ENCODE results near the gene TTYH2. TPM values are rescaled to one million over a fixed set of nuclear protein-coding genes. Genes with fewer than 3 reads are reported as not detected.
A peak's percentile ranks its signal among the peaks of the same experiment; 100 is the strongest.

The TTYH2 gene
- total and polyA plus RNA-seq, 5 donors, result 15.5 to 30.4 (median 19.4) TPM

- H3K4me3 ChIP-seq (ENCODE audit: low read length), result no peak overlapping the region
- H3K4me1 ChIP-seq (ENCODE audit: control insufficient read depth, insufficient read depth, low read length), result peaks cover 18% of the 10 kb centered on the region
- no peaks in the 10 kb centered on the region for H3K27me3 ChIP-seq (ENCODE audit: control insufficient read depth, insufficient read depth)
- H3K27ac ChIP-seq (ENCODE audit: low read length), result no peak overlapping the region
- 59% methylated on average over 10 of the region's 10 CpGs for WGBS
- intact Hi-C loops (cut with DNase I), result no loop called here
- ATAC-seq (no peak), DNase-seq (peak; percentile 50 to 70 (median 66))
- no peaks in the 10 kb centered on the region for H3K9me3 ChIP-seq (ENCODE audit: control insufficient read depth, low read length)
These were observed 25.8 kb downstream of the TTYH2 start for GRCh38 chr17:74239172-74239571.

GRCh38 chr17:74240618-74241205 is 27.3 kb downstream of the TTYH2 start:
- H3K9me3 ChIP-seq (ENCODE audit: control insufficient read depth, low read length), result no peaks in the 10 kb centered on the region
- H3K27me3 ChIP-seq (ENCODE audit: control insufficient read depth, insufficient read depth), result no peaks in the 10 kb centered on the region
- DNase-seq (peak; percentile 68 to 85 (median 74)), ATAC-seq (peak; percentile 29 to 80)
- peak overlapping the region; percentile 14 for H3K27ac ChIP-seq (ENCODE audit: low read length)
- H3K4me3 ChIP-seq (ENCODE audit: low read length), result no peak overlapping the region
- WGBS, result 37% methylated on average over 11 of the region's 11 CpGs
- H3K4me1 ChIP-seq (ENCODE audit: control insufficient read depth, insufficient read depth, low read length), result peaks cover 14% of the 10 kb centered on the region
- intact Hi-C loops (cut with DNase I), result no loop called here

- Histone ChIP-seq H3K9me3 (ENCODE audit: control insufficient read depth, low read length) (no peaks in the 10 kb centered on the region), H3K4me3 (ENCODE audit: low read length) (no peak overlapping the region), H3K4me1 (ENCODE audit: control insufficient read depth, insufficient read depth, low read length) (peaks cover 12% of the 10 kb centered on the region), H3K27ac (ENCODE audit: low read length) (peak overlapping the region; percentile 14), H3K27me3 (ENCODE audit: control insufficient read depth, insufficient read depth) (no peaks in the 10 kb centered on the region)
- intact Hi-C loops (cut with DNase I), result no loop called here
- ATAC-seq (peak; percentile 10 to 37), DNase-seq (peak in 2 of 3 donors; percentile 49 to 72)
- 32% methylated on average over 10 of the region's 10 CpGs for WGBS
These were observed 28.1 kb downstream of the TTYH2 start for GRCh38 chr17:74241431-74241830.

GRCh38 chr17:74241847-74242246 is 28.5 kb downstream of the TTYH2 start:
- Histone ChIP-seq H3K4me1 (ENCODE audit: control insufficient read depth, insufficient read depth, low read length) (peaks cover 10% of the 10 kb centered on the region), H3K27me3 (ENCODE audit: control insufficient read depth, insufficient read depth) (no peaks in the 10 kb centered on the region), H3K27ac (ENCODE audit: low read length) (peak overlapping the region; percentile 14), H3K9me3 (ENCODE audit: control insufficient read depth, low read length) (no peaks in the 10 kb centered on the region), H3K4me3 (ENCODE audit: low read length) (no peak overlapping the region)
- 76% methylated on average over 2 of the region's 2 CpGs for WGBS
- no peak for ATAC-seq
- intact Hi-C loops (cut with DNase I), result no loop called here
- no peak for DNase-seq

GRCh38 chr17:74243013-74243755 is 29.8 kb downstream of the TTYH2 start:
- peak; percentile 63 to 84 for ATAC-seq
- 45% methylated on average over 13 of the region's 13 CpGs for WGBS
- H3K4me3 ChIP-seq (ENCODE audit: low read length), result no peak overlapping the region
- DNase-seq, result peak; percentile 61 to 85 (median 83)
- H3K27me3 ChIP-seq (ENCODE audit: control insufficient read depth, insufficient read depth), result no peaks in the 10 kb centered on the region
- intact Hi-C loops (cut with DNase I), result no loop called here
- no peaks in the 10 kb centered on the region for H3K9me3 ChIP-seq (ENCODE audit: control insufficient read depth, low read length)
- H3K4me1 ChIP-seq (ENCODE audit: control insufficient read depth, insufficient read depth, low read length), result peaks cover 10% of the 10 kb centered on the region
- peak overlapping the region; percentile 55 for H3K27ac ChIP-seq (ENCODE audit: low read length)

GRCh38 chr17:74244128-74244527 is 30.8 kb downstream of the TTYH2 start:
- intact Hi-C loops (cut with DNase I), result no loop called here
- no peak overlapping the region for H3K27ac ChIP-seq (ENCODE audit: low read length)
- no peak overlapping the region for H3K4me3 ChIP-seq (ENCODE audit: low read length)
- WGBS, result 88% methylated on average over 10 of the region's 10 CpGs
- H3K9me3 ChIP-seq (ENCODE audit: control insufficient read depth, low read length), result no peaks in the 10 kb centered on the region
- ATAC-seq (no peak), DNase-seq (no peak)
- peaks cover 10% of the 10 kb centered on the region for H3K4me1 ChIP-seq (ENCODE audit: control insufficient read depth, insufficient read depth, low read length)
- no peaks in the 10 kb centered on the region for H3K27me3 ChIP-seq (ENCODE audit: control insufficient read depth, insufficient read depth)

GRCh38 chr17:74244548-74244947 is 31.2 kb downstream of the TTYH2 start:
- 64% methylated on average over 6 of the region's 6 CpGs for WGBS
- peaks cover 10% of the 10 kb centered on the region for H3K4me1 ChIP-seq (ENCODE audit: control insufficient read depth, insufficient read depth, low read length)
- ATAC-seq, result no peak
- no peak for DNase-seq
- no peak overlapping the region for H3K4me3 ChIP-seq (ENCODE audit: low read length)
- no peaks in the 10 kb centered on the region for H3K9me3 ChIP-seq (ENCODE audit: control insufficient read depth, low read length)
- no peaks in the 10 kb centered on the region for H3K27me3 ChIP-seq (ENCODE audit: control insufficient read depth, insufficient read depth)
- H3K27ac ChIP-seq (ENCODE audit: low read length), result no peak overlapping the region
- intact Hi-C loops (cut with DNase I), result no loop called here

- peak in 1 of 3 donors; percentile 61 for DNase-seq
- ATAC-seq, result no peak
- intact Hi-C loops (cut with DNase I), result no loop called here
- H3K4me1 ChIP-seq (ENCODE audit: control insufficient read depth, insufficient read depth, low read length), result peaks cover 10% of the 10 kb centered on the region
- 70% methylated on average over 21 of the region's 21 CpGs for WGBS
- H3K27ac ChIP-seq (ENCODE audit: low read length), result no peak overlapping the region
- H3K27me3 ChIP-seq (ENCODE audit: control insufficient read depth, insufficient read depth), result no peaks in the 10 kb centered on the region
- H3K4me3 ChIP-seq (ENCODE audit: low read length), result no peak overlapping the region
- no peaks in the 10 kb centered on the region for H3K9me3 ChIP-seq (ENCODE audit: control insufficient read depth, low read length)
These were observed 31.9 kb downstream of the TTYH2 start for GRCh38 chr17:74245145-74245831.

- ATAC-seq, result no peak
- no peak for DNase-seq
- no peak overlapping the region for H3K27ac ChIP-seq (ENCODE audit: low read length)
- intact Hi-C loops (cut with DNase I), result no loop called here
- H3K4me1 ChIP-seq (ENCODE audit: control insufficient read depth, insufficient read depth, low read length), result peaks cover 9% of the 10 kb centered on the region
- H3K27me3 ChIP-seq (ENCODE audit: control insufficient read depth, insufficient read depth), result no peaks in the 10 kb centered on the region
- no peak overlapping the region for H3K4me3 ChIP-seq (ENCODE audit: low read length)
- no peaks in the 10 kb centered on the region for H3K9me3 ChIP-seq (ENCODE audit: control insufficient read depth, low read length)
- WGBS, result 70% methylated on average over 5 of the region's 5 CpGs
These were observed 32.5 kb downstream of the TTYH2 start for GRCh38 chr17:74245871-74246270.

GRCh38 chr17:74249590-74250270 is 36.4 kb downstream of the TTYH2 start:
- no peak overlapping the region for H3K4me3 ChIP-seq (ENCODE audit: low read length)
- WGBS, result 71% methylated on average over 17 of the region's 17 CpGs
- H3K9me3 ChIP-seq (ENCODE audit: control insufficient read depth, low read length), result no peaks in the 10 kb centered on the region
- DNase-seq, result no peak
- intact Hi-C loops (cut with DNase I), result no loop called here
- H3K27me3 ChIP-seq (ENCODE audit: control insufficient read depth, insufficient read depth), result no peaks in the 10 kb centered on the region
- no peaks in the 10 kb centered on the region for H3K4me1 ChIP-seq (ENCODE audit: control insufficient read depth, insufficient read depth, low read length)
- peak in 1 of 2 donors; percentile 5 for ATAC-seq
- no peak overlapping the region for H3K27ac ChIP-seq (ENCODE audit: low read length)

Measured in right cardiac atrium (tissue), 5 donors.